C4-2B (cell line): ENCODE measurements around the gene CCDC33.

Experiments
- CTCF ChIP-seq: fragments of 450-650 bp; conservative IDR thresholded peaks from 2 replicates; pipeline ENCODE4 v1.5.1; 2017; ENCODE audit warnings: mild to moderate bottlenecking
- ZFX ChIP-seq: fragments of 450-650 bp; IDR thresholded peaks from 2 replicates; pipeline ENCODE4 v1.6.1; 2017

- TF ChIP-seq CTCF, result no peak
- TF ChIP-seq ZFX, result no peak
Measured at GRCh38 chr15:74202452-74203401, 33.4 kb upstream of the CCDC33 start, which contains the start of gene STRA6.
